HG03060 (cell line): Measurements from ENCODE around the gene FNDC3B.
"Not testable (repeated sequence)": the region's sequence is repeated elsewhere in the genome, so short reads cannot be mapped to it uniquely, and the experiment has no call there.

Source experiments
- ATAC-seq: cut with Tn5 transposase; IDR thresholded peaks from one replicate; pipeline ENCODE4 v1.9.1; 2021; ENCODE audit warnings: low read depth, moderate number of reproducible peaks; ENCODE audit not compliant: unreplicated experiment

FNDC3B gene

DNA sequence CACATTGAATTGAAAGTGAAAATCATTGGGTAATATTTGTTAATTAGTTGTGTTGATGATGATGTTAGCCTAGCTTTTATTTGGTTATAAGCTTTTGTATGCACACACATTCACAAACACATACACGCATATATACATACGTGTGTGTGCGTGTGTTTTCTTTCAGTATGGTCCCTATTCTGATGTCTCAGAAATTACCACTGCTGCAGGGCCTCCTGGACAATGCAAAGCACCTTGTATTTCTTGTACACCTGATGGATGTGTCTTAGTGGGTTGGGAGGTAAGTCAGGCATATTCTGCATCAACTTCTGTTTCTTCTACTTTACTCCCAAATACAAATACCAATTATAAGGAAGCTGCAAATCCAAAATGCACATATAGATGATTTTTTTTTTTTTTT, 306.8 kb downstream of the FNDC3B start:
- ATAC-seq: no peak

DNA sequence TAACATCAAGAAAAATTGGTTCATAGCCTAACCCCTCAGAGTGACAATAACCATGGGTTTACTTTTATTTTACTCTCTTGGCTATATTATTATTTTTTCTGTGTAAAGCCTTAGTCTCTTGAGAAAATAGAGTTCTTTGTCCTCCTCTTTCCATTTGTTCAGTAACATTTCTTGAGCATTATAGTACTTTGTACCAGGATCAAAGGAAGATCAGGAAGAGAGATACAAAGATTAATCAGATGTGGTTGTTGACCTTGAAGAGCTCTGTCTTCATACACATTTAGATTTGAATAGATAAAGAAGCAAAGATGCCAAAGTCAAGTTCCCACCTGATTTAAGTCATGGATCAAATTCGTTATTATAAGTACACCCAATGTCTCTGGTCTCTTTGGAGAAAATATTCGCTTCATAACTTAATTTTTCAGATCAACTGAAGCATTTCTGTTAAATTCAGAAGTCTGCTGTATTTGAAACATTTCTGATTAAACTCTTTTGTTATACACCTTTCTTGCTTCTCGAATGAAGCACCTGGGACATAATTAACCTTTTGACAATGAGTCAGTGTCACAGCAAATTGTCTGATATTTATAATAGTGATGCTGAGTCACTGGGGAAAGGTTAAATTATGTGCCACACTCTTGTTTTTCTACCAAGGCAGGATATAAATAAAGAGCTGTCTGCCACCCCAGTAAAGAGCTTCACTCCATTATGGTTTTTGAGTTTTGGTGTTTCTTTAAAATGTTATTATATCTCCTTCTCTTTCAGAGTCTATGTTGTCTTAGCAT, 308.7 kb downstream of the FNDC3B start:
- ATAC-seq: no peak

DNA sequence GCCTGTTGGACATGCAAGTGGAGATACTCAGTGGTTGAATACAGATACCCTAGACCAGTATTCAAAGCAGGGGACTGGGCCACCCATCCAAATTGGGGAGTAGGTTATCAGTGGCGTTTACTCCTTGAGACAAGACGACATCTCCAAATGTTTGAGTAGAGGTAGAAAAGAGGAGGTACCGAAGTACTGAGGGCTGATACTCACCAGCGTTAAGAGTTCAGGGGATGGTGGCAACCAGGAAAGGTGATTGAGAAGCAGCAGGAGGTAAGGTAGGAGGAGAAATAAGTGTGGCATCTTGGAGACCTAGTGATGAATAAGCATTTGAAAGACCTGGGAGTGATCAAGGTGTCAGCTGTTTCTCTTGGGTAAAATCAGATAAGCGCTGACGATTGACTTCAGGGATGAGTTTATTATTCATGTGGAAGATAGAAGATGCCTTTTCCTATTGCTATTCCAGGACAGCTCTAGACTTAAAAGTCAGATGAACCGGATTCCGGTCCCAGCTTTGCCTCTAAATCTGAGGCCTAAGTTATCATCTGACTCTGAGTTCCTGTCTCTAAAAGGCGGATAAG, 312.6 kb downstream of the FNDC3B start:
- ATAC-seq: no peak

DNA sequence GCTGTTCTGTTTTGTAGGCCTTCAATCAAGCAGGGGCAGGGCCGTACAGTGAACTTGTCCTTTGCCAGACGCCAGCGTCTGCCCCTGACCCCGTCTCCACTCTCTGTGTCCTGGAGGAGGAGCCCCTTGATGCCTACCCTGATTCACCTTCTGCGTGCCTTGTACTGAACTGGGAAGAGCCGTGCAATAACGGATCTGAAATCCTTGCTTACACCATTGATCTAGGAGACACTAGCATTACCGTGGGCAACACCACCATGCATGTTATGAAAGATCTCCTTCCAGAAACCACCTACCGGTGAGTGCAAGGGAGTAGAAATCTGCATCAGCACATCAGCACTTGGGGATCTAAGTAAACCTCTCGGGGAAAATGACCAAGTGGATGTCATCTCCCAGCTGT, 313.4 kb downstream of the FNDC3B start:
- ATAC-seq: no peak

DNA sequence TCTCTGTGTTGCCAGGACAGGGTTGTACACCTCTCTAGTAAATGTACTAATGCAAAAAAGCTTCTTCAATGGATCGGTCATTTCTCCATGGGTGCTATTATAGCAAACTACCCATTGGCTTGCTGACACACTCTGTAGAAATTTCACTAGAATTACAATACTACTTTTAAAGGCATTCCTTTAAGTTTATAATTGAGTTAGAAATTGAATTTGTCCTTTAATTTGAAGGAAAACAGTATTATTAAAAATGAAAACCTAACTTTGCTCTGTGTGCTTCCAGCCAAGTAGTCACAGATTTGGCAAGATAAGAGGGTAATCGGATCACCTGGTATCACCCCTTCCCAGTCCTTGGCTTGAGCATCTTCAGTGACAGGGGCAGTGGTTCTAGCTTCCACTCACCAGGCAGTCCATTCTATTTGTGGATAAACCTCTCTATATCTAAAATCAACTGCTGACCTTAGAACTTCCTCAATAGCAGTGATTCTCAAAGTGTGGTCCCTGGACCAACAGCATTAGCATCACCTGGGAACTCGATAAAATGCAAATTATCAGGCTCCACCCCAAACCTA, 315.6 kb downstream of the FNDC3B start:
- ATAC-seq: no peak

DNA sequence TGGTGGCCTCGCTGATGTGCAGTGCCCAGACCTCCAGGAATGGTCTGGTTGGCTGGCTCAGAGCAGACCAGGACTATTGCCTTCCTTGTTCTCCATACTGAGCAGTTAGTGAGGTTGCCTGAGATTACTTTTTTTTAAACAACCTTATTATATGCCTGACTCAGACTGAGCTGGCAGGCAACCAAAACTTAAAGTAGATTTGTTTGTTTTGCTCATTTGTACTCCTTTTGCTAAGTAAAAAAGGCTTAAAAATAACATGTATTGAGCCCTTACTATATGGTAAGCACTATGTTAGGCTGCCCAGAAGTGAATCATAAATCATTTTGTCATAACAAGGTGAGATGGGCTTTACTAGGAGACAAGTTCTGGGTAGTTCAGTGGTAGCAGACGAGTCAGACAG, 316.5 kb downstream of the FNDC3B start:
- ATAC-seq: no peak

DNA sequence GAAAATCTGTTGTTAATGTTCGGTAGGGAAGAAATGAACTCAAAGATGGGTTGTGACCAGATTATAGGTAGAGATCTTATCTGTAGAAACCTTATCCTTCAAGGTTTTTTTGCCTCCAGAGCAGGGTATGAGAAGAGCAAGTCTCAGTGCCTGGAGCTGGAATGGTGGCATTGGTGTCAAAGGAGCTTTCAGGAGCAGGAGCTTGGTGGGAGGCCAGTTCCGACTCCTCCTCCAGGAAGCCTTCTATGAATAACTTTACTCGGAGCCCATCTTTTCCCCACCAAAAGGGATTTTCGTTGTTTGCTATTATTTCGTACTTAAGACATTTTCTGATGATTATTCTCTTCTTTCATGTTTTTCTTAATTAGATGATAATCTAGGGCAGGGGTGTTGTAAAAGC, 317.0 kb downstream of the FNDC3B start:
- ATAC-seq: no peak

DNA sequence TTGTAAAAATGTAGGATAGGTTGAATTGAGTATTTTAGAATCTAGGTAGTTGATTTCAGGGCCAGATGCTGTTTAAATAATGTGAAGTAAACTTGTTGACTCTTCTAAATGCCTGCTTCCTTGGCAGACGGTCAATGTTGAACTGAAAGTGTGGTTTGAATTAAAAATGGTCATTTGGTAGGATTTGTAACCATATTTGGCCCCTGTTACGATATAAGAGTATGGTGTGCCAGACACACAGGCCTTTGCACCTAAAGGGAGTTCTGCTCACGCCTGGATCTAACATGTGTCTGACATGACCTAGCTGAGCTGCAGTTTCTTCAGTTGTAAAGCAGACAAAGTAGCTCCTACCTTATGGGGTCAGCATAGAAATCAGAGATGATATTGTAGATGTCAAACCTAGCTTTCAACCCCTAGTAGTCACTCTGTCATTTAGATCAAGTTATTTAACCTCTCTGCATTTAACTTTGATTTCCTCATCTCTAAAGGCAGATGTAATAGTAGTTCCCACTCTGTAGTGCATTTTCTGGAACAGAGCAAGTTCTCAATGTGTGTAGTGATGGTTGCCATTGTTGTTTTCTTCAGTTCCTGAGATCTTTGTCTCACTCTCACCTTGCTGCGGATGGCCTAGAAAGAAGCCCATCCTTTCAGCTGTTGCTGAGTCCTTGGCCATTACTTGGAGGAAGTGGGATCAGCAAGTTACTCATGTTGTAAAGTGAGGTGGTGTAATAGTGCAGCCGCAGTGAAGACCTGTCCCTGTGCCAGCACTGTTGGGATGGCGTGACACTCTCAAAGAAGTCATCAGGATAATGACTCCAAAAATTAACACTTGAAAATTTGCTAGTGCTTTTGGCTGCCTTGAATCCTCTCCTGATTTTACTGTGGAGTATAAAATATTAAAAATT, 318.7 kb downstream of the FNDC3B start:
- ATAC-seq: no peak

DNA sequence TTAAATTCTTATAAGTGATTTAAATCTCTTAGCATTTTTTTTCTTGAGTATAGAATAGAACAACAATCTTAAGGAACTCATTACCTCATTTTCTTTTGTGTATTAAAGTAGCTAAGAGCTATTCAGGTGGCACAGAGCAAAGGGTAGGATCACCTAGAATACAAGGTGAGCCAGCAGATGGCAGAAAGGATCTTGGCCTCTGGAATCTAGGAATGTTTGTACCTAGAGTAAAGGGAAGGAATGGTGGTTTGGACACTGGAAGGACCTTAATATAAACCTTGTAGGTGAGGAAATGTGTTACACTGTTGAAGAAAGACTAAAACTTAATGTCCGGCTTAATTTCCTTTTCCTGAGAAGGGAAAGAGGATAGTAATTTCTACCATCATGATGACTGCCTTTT, 319.9 kb downstream of the FNDC3B start:
- ATAC-seq: no peak

DNA sequence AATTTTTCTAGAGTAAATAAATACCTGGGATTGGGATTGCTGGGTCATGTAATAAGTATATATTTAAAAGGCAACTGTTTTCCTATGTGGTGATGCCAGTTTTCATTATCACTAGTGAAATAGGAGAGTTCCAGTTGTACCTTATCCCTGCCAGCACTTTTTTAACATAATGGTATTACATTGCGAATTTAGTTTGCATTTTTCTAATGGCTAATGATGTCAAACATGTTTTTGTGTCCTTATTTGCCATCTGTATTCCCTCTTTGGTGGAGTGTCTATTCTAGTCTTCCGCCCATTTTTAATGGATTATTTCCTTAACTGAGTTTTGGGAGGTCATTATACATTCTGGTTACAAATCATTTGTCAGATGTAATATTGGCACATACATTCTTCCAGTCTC, 320.6 kb downstream of the FNDC3B start:
- no peak for ATAC-seq

DNA sequence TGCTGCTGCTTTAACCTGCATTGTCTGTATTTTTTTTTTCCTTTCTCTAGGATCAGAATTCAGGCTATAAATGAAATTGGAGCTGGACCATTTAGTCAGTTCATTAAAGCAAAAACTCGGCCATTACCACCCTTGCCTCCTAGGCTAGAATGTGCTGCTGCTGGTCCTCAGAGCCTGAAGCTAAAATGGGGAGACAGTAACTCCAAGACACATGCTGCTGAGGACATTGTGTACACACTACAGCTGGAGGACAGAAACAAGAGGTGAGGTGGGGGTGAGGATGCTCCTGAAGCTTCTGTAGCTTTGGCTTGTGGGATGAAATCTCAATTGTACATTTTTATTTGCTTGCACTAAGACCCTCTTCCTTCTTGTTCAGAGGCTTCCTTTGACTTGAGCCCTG, 323.2 kb downstream of the FNDC3B start:
- ATAC-seq: no peak

DNA sequence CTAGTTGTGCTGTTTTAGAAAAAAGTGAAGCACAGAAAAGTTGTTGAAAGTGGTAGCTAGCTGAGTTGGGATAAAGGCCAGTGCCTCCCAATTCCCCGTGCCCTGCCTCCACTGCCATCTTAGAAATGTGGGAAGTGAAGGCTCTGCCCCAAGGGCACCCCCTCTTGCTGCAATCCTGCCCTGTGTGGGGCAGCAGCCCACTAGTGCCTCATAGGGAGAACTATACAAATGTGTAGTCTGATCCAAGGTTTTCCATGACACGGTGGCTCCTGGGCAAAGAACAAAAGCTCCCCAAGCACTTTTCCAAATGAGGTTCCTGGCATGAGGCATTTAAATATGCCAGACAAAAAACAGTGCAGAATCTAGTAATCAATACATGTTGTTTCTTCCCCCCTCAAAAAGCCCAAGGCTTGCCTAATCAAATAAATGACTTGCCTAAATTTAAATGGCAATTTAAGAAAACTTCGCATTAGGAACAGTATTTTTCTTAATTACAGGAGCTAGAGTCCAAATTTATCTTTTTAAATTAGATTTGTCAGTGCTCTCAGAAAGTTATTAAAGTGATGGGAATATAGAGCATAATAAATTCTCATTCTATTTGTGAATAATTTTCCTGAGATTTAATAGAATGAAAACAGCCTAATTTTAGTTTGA, 325.1 kb downstream of the FNDC3B start:
- no peak for ATAC-seq

DNA sequence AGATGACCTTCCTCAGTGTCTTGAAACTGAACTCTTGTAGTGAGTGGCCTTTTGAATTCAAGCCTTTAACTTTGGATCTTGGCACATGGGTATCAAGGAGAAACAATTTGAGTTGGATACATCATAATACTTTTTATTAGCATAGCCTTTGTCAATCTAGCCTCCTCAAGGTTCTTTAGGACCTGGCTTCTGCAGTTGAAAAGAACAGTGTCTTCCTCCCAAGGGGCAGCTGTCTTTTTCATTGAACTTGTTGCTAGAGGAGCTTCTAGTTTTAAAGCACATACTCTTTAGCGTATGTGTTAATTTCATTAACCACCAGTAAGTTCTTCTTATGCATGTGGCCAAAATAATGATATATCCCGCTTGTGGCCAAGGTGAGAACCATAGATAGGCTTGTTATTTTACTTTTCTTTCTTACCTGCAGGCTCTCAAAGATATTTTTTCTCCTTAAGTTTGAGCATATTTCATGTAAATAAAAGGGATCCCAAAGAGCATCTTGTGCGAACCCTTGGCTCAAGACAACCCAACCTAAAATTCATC, 325.7 kb downstream of the FNDC3B start:
- no peak for ATAC-seq

DNA sequence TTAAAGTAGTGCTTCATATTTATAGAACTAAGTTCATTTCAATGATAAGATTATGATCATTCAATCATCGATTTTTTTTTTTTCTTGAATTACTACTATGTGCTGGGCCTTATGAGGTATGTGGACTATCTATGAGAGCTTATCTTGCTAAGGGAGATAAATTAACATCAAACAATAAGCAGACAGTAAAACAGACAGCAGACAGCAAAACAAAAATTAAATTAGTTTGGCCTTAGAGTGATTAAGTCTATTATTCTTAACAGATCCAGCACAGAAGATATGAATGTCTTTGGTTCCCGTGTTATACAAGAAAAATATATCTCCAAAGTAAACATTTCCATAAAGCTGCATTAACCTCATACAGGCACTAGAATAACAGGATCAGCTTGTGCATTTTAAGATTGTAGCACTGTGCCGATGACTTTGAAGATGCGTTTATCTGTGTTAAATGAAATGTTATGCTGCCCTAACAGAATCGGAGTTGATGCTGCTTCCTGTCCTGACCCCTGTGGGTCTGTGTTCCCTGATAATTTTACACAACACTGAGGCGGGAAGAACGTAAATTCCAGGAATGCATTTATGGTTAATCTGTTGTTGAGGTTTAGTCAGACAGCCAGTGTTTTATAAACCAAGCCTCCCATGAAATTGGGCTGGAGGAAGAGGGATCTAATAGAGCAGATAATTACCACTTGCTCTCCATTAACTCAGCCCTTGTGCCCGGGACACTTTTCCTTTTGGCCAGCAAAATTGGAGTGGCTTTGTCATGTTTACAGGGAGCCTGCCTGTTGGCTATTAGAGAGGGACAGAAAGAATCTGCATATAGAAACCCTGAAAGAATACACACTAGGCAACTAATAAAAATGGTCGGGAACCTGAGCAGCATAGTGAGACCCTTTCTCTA, 328.1 kb downstream of the FNDC3B start:
- ATAC-seq: no peak

DNA sequence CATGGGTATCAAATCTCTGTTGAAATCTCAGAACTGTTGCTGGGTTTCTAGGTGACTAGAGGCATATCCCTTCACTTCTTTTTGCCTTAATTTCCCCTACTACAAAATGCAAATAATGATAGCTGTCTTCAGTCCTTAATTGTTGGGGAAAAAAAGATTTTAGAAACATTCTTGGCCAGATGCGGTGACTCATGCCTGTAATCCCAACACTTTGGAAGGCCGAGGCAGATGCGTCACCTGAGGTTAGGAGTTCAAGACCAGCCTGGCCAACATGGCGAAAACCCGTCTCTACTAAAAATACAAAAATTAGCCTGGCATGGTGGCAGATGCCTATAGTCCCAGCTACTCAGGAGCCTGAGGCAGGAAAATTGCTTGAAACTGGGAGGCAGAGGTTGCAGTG, 329.2 kb downstream of the FNDC3B start:
- not testable (repeated sequence) for ATAC-seq

DNA sequence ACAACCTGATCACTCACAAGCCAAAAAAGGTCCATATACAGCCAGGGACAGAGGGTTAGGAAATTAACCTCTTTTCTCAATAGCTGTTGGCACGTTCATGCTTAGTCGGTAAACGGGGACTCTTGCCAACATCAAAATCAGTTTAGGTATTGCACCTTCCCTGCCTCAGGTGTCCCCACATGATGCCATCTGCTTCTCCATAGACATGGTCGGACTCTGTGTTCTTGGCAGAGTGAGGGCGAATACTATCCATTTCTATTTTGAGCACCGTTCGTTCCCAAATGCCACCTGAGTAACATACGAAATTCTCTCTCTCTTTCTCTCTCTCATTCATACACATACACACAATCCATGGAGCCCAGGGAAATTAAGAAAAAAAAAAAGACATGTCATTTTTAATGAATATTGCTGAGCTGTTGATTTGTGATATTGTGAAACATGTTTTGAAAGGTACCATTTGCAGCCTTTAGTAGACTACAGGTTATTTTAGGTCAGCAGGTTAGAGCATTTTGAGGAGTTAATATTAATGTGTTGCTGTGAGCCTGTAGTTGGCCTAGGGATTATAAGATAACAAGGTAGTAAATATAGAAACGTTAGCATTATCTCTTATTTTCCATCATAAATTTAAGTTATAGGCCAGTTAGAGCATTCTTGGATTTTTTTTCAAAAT, 330.3 kb downstream of the FNDC3B start:
- no peak for ATAC-seq

DNA sequence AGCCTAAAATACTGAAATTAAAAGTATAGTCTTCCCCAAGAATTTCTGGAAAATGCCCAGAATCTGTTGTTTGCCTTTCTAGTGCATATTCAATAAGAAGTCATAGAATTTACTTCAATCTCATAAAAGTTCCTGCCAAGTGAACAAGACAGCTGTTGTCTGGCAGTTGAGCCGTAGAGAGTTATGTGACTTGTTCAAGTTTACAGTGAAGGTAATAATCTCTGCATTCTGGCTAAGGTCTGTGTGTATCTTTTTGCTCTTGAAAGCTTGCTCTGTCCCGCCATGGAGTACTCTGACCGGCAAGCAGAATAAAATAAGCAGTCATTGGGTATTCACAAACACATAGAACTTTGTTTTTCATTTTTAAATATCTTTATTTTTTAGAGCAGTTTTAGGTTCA, 331.0 kb downstream of the FNDC3B start:
- no peak for ATAC-seq

DNA sequence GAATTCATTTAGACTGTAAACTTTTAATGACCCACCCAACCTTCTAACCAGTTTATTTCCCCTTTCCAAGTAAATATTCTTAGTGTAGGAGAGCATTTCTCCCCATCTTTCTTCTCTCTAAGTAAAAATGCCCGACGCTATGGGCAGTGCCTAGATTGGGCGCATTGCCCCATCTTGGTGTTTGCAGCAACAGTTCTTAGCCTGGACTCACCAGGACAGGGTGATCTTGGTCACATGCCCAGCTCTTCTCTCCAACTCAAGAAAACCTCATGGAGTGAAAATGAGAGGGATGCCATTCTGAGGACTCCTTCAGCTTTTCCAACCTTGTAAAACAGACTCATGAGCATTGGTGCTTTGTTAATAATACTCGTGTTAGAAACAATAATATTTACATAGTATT, 332.2 kb downstream of the FNDC3B start:
- no peak for ATAC-seq

DNA sequence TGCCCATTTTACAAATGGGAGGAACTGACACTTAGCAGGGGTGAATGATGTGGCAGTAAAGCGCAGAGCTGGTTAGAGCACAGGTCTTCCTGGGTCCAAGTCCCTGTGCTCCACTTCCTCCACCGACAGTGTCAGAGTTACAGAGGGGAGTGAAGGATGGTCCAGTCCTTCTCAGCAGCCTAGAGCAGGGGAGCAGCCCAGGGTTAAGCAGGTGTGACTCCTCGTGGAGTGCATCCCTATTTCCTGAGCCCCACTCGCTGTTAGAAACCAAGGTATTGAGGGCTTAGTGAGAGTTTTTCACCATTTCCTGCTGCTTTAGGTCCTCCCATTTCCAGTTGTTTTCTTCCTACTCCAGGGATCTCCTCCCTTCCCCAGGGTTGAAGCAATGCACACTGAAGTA, 333.5 kb downstream of the FNDC3B start:
- ATAC-seq: no peak
